HG03060 (cell line): ENCODE results near the gene TAF1L.
"Not testable (repeated sequence)": the region's sequence is repeated elsewhere in the genome, so short reads cannot be mapped to it uniquely, and the experiment has no call there.

Source experiments
- ATAC-seq: cut with Tn5 transposase; IDR thresholded peaks from one replicate; pipeline ENCODE4 v1.9.1; 2021; ENCODE audit warnings: low read depth, moderate number of reproducible peaks; ENCODE audit not compliant: unreplicated experiment

TAF1L gene, protein sequence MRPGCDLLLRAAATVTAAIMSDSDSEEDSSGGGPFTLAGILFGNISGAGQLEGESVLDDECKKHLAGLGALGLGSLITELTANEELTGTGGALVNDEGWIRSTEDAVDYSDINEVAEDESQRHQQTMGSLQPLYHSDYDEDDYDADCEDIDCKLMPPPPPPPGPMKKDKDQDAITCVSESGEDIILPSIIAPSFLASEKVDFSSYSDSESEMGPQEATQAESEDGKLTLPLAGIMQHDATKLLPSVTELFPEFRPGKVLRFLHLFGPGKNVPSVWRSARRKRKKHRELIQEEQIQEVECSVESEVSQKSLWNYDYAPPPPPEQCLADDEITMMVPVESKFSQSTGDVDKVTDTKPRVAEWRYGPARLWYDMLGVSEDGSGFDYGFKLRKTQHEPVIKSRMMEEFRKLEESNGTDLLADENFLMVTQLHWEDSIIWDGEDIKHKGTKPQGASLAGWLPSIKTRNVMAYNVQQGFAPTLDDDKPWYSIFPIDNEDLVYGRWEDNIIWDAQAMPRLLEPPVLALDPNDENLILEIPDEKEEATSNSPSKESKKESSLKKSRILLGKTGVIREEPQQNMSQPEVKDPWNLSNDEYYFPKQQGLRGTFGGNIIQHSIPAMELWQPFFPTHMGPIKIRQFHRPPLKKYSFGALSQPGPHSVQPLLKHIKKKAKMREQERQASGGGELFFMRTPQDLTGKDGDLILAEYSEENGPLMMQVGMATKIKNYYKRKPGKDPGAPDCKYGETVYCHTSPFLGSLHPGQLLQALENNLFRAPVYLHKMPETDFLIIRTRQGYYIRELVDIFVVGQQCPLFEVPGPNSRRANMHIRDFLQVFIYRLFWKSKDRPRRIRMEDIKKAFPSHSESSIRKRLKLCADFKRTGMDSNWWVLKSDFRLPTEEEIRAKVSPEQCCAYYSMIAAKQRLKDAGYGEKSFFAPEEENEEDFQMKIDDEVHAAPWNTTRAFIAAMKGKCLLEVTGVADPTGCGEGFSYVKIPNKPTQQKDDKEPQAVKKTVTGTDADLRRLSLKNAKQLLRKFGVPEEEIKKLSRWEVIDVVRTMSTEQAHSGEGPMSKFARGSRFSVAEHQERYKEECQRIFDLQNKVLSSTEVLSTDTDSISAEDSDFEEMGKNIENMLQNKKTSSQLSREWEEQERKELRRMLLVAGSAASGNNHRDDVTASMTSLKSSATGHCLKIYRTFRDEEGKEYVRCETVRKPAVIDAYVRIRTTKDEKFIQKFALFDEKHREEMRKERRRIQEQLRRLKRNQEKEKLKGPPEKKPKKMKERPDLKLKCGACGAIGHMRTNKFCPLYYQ (N-terminal part only)

DNA sequence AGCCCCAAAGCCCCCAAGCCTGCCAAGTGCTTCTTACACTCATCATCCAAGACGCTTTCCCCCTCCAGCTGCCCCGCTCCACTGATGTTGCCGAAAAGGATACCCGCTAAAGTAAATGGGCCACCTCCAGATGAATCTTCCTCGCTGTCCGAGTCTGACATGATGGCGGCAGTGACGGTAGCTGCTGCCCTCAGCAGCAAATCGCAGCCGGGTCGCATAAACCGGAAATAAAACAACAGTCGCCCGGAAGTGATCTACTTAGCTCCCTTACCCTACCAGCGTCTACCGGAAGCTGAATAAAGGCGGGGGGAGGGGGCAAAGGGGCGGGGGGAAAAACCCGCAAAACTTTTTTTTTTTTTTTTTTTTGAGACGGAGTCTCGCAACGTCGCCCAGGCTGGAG is at the start of gene TAF1L:
Gene TAF1L, minus strand, starts transcription at position 308 of the 400 bp plus-strand sequence. Its CDS starts 90 bp downstream, at position 218.
- no peak for ATAC-seq

DNA sequence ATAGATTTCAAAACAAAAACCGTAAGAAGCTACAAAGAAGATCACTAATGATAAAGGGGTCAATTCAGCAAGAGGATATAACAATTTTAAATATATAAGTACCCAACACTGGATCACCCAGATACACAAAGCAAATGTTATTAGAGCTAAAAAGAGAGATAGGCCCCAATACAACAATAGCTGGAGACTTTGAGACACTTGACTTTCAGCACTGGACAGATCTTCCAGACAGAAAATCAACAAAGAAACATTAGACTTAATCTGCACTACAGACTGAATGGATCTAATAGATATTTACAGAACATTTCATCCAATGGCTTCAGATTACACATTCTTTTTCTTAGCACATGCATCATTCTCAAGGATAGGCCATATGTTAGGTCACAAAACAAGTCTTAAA is 46.3 kb upstream of the TAF1L start:
- no peak for ATAC-seq

DNA sequence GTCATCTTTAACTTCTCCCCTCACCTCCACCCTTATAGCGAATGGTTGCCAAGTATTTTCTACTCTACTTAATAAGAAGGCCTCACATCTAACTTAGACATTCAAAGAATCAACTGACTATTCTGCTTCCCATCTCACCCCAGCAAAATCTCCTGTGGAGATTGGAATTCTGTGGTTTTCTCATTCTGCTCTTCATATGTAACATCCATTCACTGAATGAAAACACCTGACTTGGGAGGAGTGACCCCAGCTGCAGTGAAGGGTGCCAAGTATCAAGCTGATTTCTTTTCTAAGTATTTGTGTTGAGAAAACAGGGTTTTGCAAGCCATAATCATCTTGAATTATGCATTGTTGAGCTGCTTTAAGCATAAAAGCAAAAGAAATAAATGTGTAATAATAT is 42.5 kb upstream of the TAF1L start:
- no peak for ATAC-seq

DNA sequence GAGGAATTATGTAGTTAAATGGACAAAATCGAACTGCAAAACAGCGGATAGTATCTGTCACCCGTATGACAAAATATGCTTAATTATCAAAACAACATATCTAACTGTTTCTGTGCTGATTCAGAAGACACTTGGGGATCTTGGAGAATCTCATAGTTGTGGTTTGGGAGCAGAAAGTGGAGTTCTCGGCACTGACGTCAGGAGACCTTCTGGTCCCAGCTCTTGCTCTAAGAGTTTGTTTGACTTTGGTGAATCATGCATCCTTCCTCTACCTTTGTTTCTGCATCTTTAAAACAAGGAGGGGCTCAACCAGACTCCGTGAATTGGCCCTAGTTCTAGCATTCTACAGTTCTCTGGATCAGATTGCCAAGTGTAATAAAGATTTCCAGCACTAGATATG is 37.0 kb upstream of the TAF1L start:
- no peak for ATAC-seq

DNA sequence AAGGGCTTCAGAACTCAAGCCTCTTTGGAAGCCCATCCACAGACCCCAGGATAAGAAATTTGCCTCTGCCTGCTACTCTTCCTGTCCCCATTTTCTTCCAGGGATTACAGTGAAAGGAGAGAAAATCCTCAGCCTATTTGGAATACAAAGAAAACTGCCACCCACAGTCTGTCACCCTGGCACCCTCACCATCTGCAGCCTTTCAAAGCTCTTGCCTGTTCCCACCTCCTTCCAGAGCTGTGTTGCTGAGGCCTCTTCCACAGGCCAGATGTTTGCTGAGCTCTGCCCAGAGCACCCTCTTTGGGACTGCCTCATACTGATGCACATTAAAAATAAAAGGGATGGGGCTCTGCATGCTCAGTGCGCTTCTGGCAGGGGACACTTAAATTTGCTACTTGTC is 35.9 kb upstream of the TAF1L start:
- ATAC-seq, result no peak

DNA sequence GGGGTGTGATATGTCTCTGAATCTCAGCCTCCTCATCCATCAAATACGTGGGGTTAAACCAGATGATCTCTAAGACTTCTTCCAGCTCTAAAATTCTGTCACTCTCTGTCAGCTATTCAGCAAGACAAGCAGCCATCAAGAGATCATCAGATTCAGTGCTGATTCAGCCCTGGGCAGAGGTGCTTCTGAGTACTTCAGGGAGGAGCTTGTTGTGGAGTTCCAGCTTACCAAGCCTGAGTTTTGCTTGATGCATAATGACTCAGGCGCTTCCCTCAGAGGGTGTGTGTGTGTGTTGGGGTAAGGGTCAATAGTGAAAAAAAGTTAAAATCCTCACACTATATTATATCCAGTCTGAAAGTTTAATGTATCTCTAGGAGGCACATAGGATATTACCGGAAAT is 29.6 kb upstream of the TAF1L start:
- no peak for ATAC-seq

DNA sequence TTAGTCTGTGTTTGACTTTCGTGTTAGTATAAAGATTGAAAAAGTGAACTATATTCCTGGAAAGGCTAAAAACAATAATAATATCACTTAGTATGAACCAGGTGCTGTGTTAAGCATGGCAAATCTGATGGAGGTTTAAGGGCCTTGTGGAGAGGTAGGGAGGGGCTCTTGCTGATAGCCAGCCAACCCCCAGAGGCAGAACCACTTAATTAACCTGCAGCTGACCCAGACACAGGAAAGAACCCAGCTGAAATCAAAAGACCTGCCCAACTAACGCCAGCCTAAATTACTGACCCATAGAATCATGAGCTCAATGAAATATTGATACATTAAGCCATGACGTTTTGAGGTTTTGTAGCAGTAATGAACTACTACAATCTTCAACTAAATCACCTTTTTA is 28.3 kb upstream of the TAF1L start:
- no peak for ATAC-seq

DNA sequence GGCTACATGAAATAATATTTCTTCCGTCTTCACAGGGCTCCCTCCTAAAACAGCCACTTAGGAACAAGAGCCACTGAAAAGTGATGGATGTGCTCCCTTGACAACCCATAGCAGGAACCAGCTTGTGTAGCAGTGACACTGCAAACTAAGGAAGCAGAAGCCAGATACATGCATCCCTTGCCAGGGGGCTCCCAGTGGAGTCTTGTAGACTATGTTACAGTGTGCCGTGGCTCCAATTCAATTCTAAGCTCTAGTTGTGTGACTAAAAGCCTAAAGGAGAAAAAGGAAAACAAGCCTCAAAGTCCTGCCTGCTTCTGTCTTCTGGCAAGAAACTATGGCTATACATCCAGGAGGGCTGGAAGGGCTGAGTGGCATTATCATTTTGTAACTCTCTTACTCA is 12.2 kb upstream of the TAF1L start:
- no peak for ATAC-seq

DNA sequence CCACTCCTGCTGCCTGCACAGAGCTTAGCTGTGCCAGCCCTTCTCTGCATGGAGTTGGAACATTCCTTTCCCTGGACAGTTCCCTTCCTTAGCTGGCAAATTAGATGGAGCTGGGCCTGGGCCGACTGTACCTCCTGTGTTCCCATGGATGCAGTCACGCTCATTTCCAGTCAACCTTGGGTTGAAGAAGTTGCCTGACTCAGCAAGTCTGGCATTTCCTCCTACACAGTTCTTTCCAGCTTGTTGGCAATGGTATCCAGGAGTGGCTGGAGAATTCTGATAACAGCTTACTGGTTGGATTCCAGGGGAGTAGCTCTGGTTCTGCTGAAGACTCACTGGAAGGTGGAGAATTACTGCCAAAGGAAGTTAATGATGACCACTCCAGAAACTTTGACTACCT is 9.2 kb upstream of the TAF1L start:
- no peak for ATAC-seq

DNA sequence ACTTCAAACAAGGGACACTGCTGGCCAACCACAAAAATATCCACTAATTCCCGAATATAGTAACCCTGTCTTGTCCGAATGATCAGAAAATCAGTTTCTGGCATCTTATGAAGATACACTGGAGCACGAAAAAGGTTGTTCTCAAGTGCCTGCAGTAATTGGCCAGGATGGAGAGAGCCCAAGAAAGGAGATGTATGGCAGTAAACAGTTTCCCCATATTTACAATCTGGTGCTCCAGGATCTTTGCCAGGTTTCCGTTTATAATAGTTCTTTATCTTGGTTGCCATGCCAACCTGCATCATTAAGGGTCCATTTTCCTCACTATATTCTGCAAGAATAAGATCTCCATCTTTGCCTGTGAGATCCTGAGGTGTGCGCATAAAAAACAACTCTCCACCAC is 2.3 kb downstream of the TAF1L start:
- not testable (repeated sequence) for ATAC-seq

DNA sequence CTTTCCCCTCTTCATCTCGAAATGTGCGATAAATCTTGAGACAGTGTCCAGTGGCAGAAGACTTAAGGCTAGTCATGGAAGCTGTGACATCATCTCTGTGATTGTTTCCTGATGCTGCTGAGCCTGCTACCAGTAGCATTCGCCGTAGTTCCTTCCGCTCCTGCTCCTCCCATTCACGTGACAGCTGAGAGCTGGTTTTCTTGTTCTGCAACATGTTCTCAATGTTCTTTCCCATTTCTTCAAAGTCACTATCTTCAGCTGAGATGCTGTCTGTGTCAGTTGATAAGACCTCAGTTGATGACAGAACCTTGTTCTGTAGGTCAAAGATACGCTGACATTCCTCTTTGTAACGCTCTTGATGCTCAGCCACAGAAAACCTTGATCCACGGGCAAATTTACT is 3.5 kb downstream of the TAF1L start:
- ATAC-seq, result no peak

DNA sequence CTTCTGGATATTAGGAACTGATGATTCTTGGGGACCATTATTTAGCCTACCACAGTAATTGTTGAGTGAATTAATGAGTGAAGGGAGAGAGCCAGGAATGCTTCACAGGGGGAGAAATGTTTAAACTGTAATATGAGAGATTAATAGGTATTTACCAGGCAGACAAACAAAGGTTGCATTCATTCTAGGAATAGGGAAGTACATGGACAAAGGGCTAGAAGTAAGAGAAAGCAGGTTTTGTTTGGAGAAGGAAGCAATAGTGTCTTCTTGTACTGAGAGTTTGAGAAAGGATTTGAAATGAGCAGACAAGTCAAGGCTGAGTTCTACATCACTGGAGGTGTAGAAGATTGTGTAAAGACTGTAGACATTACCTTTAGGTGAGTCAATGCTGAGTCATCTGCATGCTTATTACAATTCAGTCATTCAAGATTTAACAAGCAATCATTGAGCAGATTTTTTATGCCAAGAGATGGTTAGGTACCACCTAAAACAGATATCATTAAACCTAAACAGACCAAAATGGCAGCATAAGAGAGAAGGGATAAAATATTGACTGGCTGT is 8.0 kb downstream of the TAF1L start:
- ATAC-seq, result no peak

DNA sequence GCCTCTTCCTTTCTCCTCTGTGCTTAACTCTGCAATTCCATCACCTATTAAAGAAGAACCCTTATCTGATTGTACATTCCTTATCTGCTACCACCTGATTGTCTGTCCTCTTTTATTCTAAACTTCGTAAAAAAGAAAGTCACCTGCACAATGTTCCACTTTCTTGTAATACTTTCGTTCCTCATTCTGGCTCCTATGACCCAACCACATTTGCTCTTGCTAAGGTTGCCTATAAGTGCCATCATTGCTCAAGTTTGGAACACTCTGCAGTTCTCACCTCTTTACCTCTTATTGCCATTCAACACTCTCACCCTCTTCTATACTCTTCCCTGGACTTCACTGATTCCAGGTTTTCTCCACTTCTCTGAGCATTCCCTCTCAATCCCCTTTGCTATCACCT is 10.1 kb downstream of the TAF1L start:
- no peak for ATAC-seq

DNA sequence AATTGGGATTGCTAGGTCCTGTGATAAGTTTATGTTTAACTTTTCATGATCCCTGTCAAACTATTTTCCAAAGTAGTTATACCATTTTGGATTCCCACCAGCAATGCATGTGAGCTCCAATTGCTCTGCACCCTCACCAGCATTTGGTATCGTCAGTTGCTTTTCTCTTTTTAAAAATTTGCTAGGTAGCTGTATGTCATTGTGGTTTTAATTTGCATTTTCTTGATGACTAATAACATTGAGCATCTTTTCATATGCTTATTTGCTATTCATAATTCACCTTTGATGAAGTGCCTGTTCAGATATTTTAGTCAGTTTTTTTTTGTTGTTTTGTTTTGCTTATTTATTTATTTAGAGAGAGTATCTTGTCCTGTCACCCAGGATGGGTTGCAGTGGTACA is 12.5 kb downstream of the TAF1L start:
- no peak for ATAC-seq

DNA sequence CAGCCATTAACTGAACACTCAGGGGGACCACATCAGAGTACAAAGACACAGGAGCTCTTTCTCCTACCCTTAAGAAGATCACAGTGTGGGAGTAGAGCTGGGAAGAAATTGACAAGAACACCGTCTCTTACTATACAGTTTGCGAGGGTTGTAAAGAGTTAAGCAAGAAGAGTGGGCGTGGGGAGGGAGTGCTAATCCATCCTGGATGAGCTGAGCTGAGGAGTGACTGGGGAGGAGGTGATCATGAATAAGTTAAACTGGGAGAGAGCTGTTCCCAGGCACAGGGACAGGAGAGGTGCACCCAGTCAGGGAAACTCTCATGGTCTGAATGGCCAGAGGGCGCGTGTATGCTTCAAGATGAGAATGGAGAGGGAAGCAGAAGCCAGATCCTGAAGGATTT is 17.2 kb downstream of the TAF1L start:
- no peak for ATAC-seq

DNA sequence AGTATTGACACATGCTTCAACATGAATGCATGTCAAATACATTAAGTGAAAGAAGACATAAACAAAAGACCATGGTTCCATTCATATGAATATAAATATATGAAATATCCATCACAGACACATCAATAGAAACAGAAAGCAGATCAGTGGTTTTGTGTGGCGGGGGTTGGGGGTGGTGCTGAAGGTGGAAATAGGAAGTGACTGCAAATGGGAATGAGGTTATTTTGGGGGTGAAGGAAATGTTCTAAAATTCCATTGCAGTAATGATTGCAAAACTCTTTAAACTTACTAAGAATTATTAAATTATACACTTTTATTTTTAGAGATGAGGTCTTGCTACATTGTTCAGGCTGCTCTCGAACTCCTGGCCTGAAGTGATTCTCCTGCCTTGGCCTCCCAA is 28.7 kb downstream of the TAF1L start:
- ATAC-seq, result no peak

DNA sequence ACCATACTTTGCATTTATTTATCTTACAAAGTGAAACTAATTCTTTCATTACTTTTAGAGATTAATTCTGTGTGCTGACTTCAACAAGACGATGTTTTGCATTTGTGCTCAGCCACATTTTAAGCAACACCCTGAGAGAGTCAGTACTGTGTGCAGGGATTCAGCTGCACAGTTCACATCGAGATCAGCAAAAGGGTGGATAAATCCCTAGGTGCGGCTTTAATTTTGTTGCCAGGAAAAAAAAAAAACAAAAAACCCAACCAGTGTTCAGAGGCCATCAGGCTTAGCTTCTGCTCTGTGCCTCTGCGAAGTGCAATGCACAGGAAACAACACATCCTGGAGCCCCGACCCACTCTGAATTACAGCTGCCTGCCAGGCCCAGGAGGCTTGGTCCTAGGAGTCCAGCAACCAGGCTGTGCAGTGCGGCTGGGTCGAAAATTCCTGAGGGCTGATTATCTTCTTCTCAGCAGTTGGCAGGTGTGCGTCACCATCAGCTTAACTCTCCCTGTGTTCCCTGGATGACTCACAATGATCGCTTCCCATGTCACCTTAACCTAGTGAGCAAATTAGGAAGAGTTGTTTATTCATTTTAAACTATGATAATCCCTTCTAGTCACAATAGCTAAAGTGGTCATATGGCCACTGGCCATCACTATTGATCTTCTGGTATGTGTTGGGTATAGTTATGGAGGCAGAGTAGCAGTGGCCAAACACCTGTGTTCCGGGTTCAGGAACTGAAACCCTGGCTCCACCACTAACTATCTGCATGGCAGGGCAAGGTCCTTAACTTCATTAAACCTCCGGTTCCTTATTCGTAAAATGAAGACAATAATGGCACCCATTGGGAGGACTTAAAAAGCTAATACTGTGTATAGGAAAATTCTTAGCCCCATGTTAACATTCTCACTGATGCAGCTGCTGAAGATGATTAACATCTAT is 31.3 kb downstream of the TAF1L start:
- ATAC-seq, result peak; percentile 44

DNA sequence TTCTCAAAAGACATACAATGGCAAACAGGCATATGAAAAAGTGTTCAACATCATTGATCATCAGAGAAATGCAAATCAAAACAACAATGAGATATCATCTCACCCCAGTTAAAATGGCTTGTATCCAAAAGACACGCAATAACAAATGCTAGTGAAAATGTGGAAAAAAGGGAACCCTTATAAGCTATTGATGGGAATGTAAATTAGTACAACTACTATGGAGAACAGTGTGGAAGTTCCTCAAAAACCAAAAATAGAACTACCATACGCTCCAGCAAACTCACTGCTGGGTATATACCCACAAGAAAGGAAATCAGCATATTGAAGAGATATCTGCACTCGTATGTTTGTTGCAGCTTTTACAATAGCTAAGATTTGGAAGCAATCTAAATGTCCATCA is 36.4 kb downstream of the TAF1L start:
- ATAC-seq, result not testable (repeated sequence)

DNA sequence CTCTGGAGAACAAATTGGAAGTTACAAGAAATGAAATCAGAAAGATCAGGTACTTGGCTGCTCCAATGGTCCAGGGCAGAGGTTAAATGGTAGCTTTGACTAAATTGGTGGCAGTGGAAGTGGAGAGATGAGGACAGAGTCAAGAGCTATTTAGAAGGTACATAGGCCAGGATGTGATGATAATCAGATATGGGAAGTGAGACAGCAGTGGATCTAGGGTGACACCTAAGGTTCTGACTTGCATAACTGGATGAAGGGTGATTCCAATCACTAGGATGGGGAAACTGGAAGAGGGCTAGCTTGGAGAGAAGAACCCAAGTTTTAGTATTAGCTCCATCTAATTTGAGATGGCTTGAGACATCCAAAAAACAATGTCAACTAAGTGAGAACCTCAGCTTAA is 38.5 kb downstream of the TAF1L start:
- ATAC-seq, result no peak
